OCI-LY3 (cell line): ENCODE measurements around the gene SNCAIP.

ENCODE experiments used
- H2AFZ ChIP-seq: fragments of 200-600, 300-600 bp; shearing (Covaris generic); 2 replicates; pipeline ENCODE4 v1.6.0; 2014; ENCODE audit warnings: antibody characterized with exemption, low read depth, low read length
- H3K27ac ChIP-seq: fragments of 200-600, 300-600 bp; sonication (generic); 2 replicates; pipeline ENCODE4 v1.5.1; 2014; ENCODE audit warnings: mild to moderate bottlenecking, low read length, moderate library complexity, mixed read lengths
- H3K27me3 ChIP-seq: fragments of 200-600, 300-600 bp; sonication (generic); 2 replicates; pipeline ENCODE4 v1.6.1; 2014; ENCODE audit warnings: low read depth, low read length, mixed read lengths
- H3K36me3 ChIP-seq: fragments of 200-600, 300-600 bp; sonication (generic); replicated peaks from 2 replicates; pipeline ENCODE3; 2014; ENCODE audit warnings: low read depth, low read length, mixed read lengths
- H3K4me1 ChIP-seq: fragments of 300-600, 200-600 bp; sonication (generic); 2 replicates; pipeline ENCODE4 v1.6.1; 2014; ENCODE audit warnings: low read length, mixed read lengths
- H3K4me2 ChIP-seq: fragments of 200-600, 300-600 bp; sonication (generic); 2 replicates; pipeline ENCODE4 v1.6.1; 2014; ENCODE audit warnings: low read length, mixed read lengths
- H3K4me3 ChIP-seq: fragments of 300-600, 200-600 bp; sonication (generic); 2 replicates; pipeline ENCODE4 v1.5.1; 2014; ENCODE audit warnings: antibody characterized with exemption, mild to moderate bottlenecking, low read length, moderate library complexity
- H3K79me2 ChIP-seq: fragments of 300-600, 200-600 bp; shearing (Covaris generic); 2 replicates; pipeline ENCODE4 v1.6.1; 2014; ENCODE audit warnings: mild to moderate bottlenecking, low read length, mixed read lengths
- H3K9ac ChIP-seq: fragments of 300-600, 200-600 bp; shearing (Covaris generic); 2 replicates; pipeline ENCODE4 v1.6.0; 2014; ENCODE audit warnings: mild to moderate bottlenecking, low read length, moderate library complexity
- H3K9me3 ChIP-seq: fragments of 200-600, 300-600 bp; shearing (Covaris generic); 2 replicates; pipeline ENCODE4 v1.6.1; 2014; ENCODE audit warnings: low read length, mixed read lengths; ENCODE audit not compliant: insufficient read depth
- H4K20me1 ChIP-seq: fragments of 200-600, 300-600 bp; sonication (generic); 2 replicates; pipeline ENCODE4 v1.6.1; 2016; ENCODE audit warnings: low read length, mixed read lengths; ENCODE audit not compliant: insufficient read depth
- CTCF ChIP-seq: fragments of 200-600, 300-600 bp; sonication (generic); IDR thresholded peaks from 2 replicates; pipeline ENCODE4 v1.5.1; 2014; ENCODE audit warnings: antibody characterized with exemption, low read length, low read depth
- EZH2phosphoT487 ChIP-seq: fragments of 200-600 bp; shearing (Covaris generic); IDR thresholded peaks from 2 replicates; pipeline ENCODE4 v1.6.1; 2018; ENCODE audit warnings: antibody characterized with exemption, mixed run types, low read depth

The SNCAIP gene

GRCh38 chr5:122493091-122494021, 181.3 kb downstream of the SNCAIP start:
- Histone ChIP-seq H3K27me3 (no peaks in the 10 kb centered on the region), H2AFZ (no peak overlapping the region), H3K36me3 (no peaks in the 10 kb centered on the region), H3K4me2 (no peak overlapping the region), H3K4me1 (no peaks in the 10 kb centered on the region), H3K27ac (no peak overlapping the region), H3K9me3 (no peaks in the 10 kb centered on the region), H3K9ac (no peak overlapping the region), H3K4me3 (no peak overlapping the region), H4K20me1 (no peaks in the 10 kb centered on the region), H3K79me2 (no peaks in the 10 kb centered on the region)
- TF ChIP-seq EZH2phosphoT487, result no peak
- TF ChIP-seq CTCF, result no peak

- no peak for TF ChIP-seq EZH2phosphoT487
- no peak for TF ChIP-seq CTCF
- Histone ChIP-seq H3K9me3 (no peaks in the 10 kb centered on the region), H3K4me1 (no peaks in the 10 kb centered on the region), H3K4me2 (no peak overlapping the region), H3K36me3 (no peaks in the 10 kb centered on the region), H2AFZ (no peak overlapping the region), H4K20me1 (no peaks in the 10 kb centered on the region), H3K9ac (no peak overlapping the region), H3K27ac (no peak overlapping the region), H3K4me3 (no peak overlapping the region), H3K79me2 (no peaks in the 10 kb centered on the region), H3K27me3 (no peaks in the 10 kb centered on the region)
Observed at GRCh38 chr5:122494109-122494508, 182.1 kb downstream of the SNCAIP start.

GRCh38 chr5:122498163-122498562, 186.1 kb downstream of the SNCAIP start:
- no peaks in the 10 kb centered on the region for H3K36me3 ChIP-seq
- no peak overlapping the region for H3K27ac ChIP-seq
- H3K79me2 ChIP-seq, result no peaks in the 10 kb centered on the region
- H3K27me3 ChIP-seq, result no peaks in the 10 kb centered on the region
- H3K9me3 ChIP-seq, result no peaks in the 10 kb centered on the region
- no peak overlapping the region for H3K9ac ChIP-seq
- no peak overlapping the region for H2AFZ ChIP-seq
- H3K4me3 ChIP-seq, result no peak overlapping the region
- H3K4me2 ChIP-seq, result no peak overlapping the region
- 0 out of 2 replicates have a peak, but pooled peaks cover 3% of the 10 kb centered on the region for H3K4me1 ChIP-seq
- no peaks in the 10 kb centered on the region for H4K20me1 ChIP-seq
- TF ChIP-seq CTCF, result peak; percentile 30; the same call in 1 of the 2 replicates
- TF ChIP-seq EZH2phosphoT487, result no peak

GRCh38 chr5:122499585-122499984, 187.5 kb downstream of the SNCAIP start:
- H3K4me1 ChIP-seq, result 0 out of 2 replicates have a peak, but pooled peaks cover 3% of the 10 kb centered on the region
- no peak overlapping the region for H3K4me2 ChIP-seq
- TF ChIP-seq CTCF, result no peak
- no peak for TF ChIP-seq EZH2phosphoT487
- no peaks in the 10 kb centered on the region for H3K36me3 ChIP-seq
- no peak overlapping the region for H2AFZ ChIP-seq
- H3K27me3 ChIP-seq, result no peaks in the 10 kb centered on the region
- no peaks in the 10 kb centered on the region for H4K20me1 ChIP-seq
- no peak overlapping the region for H3K9ac ChIP-seq
- no peaks in the 10 kb centered on the region for H3K9me3 ChIP-seq
- H3K27ac ChIP-seq, result no peak overlapping the region
- no peak overlapping the region for H3K4me3 ChIP-seq
- no peaks in the 10 kb centered on the region for H3K79me2 ChIP-seq
